GM21529 (cell line): ENCODE measurements around the gene FTCD.
"Not testable (repeated sequence)": the region's sequence is repeated elsewhere in the genome, so short reads cannot be mapped to it uniquely, and the experiment has no call there.

ENCODE experiments used
- ATAC-seq: cut with Tn5 transposase; IDR thresholded peaks from one replicate; pipeline ENCODE4 v1.9.1; 2021; ENCODE audit not compliant: unreplicated experiment

FTCD gene

DNA sequence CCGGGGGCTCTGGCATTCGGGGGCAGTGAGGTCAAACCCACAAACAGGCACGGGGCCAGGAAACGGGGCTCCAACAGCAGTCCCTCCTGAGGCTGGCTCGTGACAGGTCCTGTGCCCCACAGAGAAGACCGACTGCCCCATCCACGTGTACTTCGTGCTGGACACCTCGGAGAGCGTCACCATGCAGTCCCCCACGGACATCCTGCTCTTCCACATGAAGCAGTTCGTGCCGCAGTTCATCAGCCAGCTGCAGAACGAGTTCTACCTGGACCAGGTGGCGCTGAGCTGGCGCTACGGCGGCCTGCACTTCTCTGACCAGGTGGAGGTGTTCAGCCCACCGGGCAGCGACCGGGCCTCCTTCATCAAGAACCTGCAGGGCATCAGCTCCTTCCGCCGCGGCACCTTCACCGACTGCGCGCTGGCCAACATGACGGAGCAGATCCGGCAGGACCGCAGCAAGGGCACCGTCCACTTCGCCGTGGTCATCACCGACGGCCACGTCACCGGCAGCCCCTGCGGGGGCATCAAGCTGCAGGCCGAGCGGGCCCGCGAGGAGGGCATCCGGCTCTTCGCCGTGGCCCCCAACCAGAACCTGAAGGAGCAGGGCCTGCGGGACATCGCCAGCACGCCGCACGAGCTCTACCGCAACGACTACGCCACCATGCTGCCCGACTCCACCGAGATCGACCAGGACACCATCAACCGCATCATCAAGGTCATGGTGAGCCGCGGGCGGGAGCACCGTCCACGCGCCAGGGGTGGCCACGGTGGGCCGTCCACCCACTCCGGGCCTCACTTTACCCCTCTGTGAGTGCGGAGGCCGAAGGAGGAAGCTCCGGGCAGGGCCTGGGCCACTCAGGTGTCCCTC lies 43.3 kb downstream of the FTCD start:
- no peak for ATAC-seq

DNA sequence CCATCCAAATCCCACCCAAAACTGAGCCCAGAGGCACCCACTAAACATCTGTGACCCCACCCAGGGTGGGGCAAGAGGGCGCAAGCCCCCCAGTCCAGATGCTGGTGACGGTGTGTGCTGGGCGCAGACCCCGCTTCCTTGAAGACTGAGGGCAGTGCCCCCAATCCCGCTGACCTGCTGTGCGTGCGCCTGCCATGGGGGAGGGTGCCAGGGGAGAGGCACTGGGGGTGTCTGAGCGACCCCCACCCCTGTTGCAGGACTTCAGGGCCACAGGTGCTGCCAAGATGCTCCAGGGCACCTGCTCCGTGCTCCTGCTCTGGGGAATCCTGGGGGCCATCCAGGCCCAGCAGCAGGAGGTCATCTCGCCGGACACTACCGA lies 44.2 kb downstream of the FTCD start:
- ATAC-seq, result no peak

DNA sequence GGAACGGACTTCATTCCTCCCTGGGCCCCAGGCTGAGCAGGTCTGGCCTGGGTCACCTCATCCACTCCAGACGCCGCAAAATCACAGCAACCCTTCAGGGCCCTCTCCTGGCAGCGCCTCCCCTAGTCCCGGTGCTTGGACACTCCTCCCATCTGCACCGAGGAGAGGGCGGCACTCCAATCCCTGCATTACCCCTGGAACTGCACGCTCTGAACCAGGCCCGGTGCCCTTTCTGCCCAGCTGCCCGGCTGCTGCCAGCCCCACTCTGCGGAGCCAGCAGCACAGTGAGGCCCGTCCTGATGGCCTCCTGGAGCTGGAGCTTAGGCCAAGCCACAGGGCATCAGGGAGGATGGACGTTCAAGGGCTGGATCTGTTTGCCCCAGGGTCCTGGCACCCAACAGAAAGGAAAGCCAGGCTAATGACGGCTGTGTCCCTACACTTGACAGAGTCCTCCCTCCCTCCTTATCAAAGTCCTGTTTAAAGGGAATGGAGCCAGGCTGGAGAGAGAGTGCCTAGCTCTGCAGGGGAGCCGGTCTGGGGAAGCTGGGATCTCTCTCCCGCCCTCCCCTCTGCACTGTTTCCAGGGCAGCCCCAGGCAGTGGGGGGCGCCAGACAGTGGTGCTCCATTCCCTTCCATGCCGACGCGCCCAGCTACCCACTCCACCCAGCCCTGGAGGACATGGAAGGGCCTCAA lies 44.7 kb downstream of the FTCD start:
- no peak for ATAC-seq

DNA sequence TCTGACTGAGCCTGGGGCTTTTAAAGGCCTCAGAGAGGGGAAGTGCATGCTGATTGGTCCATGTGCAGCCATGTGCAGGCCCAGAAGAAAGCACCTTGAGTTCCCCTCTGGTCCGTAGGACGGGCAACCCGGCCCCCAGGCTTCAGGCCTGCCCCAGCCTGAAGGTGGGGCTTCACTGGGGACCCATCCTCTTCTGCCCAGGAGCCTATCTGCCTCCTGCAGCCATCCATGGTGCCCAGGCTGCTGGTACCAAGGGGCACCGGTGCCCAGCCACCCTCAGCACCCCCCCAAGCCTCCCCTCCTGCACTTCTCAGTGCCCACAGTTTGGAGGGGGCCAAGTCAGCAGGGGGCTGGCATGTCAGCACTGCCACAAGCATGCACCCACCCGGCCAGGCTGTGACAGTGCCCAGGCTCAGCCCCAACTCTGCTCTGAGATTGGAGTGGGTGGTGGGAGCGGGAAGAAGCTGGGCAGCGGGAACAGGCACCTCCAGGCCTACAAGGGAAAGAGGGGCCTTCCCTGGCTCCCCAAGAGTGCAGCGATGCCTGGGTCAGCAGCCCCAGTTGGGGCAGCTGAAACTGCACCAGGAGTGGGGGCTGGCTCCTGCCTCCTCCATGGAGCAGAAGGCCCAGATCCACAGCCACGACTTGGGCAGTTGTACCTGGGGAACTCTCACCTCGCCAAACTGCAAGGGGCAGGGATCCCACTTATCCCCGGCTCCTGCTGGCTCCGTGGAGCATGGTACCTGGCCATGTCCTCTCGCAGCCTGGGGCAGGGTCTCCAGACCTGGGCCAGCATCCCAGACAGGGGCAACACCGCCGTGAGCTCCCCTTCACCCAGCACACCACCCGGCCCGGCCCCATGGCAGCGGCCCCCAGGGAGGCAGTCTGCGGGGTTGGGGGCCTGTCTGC lies 45.8 kb downstream of the FTCD start:
- ATAC-seq, result no peak

DNA sequence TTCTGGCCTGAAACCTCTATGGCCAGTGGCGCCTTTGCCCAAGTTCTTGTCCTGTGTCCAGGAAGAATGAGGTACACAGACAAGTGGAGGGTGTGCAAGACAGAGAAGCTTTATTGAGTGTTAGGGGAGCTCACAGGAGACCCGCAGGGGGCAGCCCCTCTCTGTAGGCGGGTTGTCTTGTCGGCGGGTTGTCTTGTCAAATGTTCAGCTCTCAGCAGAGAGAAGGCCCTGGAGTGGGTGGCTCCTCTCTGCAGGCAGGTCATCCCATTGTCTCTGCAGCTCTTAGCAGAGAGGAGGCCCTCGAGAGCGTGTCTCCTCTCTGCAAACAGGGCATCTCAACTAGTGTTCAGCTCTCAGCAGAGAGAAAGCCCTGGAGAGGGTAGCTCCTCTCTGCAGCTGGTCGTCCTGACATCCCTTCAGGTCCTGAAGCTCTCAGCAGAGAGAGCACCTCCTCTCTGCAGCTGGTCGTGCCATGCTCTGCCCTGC lies 46.5 kb downstream of the FTCD start:
- no peak for ATAC-seq

DNA sequence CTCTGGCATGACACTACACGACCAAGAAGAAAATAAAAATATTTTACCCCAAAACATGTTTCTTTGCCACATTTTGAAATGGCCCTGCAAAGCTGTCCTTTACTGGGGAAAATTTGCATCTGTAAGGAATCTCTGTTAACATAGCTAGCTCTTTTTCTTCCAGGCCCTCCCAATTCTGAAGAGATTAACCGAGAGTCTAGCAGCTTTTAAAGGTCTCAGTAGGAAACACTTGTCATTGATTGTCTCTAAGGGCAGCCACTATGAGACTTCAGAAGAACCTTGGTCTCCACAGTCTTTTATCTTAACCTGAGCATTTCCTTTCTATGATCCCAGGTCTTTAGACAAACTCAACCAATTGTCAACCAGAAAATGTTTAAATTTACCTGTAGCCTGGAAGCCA lies 48.0 kb downstream of the FTCD start:
- ATAC-seq, result not testable (repeated sequence)

DNA sequence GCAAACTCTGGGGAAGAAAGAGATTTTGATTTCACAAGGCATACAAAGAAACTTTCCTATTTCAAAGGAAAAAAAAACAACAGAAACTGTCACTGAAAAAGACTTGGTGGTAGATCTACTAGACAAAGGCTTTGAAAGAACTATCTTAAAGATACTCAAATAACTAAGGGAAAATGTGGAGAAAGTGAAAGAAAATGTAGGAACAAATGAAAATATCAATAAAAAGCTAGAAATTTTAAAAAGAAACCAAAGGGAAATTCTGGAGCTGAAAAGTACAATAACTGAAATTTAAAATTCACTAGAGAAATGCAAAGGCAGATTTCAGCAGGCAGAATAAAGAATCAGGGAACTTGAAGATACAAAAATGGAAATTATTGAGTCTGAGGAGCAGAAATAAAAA lies 51.3 kb downstream of the FTCD start:
- ATAC-seq, result no peak

DNA sequence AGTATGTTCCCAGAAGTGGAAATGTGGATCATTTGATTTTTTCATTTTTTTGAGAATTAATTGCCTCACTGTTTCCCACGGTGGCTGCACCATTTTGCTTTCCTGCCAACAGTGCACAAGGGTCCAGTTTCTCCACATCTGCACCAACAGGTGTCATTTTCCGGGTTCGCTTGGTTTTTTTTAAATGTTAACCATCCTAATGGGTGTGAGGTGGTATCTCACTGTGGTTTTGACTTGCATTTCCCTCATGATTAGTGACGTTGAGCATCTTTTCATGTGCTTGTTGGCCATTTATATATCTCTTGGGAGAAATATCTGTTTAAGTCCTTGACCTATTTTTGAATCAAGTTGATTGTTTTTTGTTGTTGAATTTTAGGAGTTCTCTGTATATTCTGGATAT lies 54.5 kb downstream of the FTCD start:
- no peak for ATAC-seq

DNA sequence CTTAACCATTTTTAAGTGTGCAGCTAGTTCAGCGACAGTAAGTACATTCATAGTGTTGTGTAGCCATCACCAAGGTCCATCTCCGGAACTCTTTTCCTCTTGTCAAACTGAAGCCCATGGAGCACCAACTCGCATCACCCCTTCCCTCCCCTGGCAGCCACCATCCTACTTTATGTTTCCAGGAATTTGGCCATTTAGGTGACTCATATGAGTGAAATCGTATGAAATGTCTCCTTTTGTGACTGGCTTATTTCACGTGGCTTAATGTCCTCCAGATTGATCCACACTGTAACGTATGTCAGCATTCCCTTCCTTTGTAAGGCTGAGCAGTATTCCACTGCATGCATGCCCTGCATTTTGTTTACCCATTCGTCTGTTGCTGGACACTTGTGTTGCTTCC lies 55.0 kb downstream of the FTCD start:
- ATAC-seq, result no peak

DNA sequence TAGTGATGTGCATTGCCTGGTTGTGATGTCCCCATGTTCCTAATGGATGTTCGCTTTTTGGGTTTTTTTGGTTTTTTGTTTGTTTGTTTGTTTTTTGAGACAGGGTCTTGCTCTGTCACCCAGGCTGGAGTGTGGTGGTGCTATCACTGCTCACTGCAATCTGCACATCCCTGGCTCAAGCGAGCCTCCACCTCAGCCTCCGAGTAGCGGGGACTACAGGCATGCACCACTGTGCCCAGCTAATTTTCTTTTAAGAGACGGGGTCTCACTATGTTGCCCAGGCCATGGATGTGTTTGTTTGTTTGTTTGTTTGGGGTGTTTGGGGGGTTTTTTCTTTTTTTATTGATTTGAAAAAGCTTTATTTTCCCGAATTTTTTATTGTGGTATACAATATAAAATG lies 55.4 kb downstream of the FTCD start:
- ATAC-seq, result no peak

DNA sequence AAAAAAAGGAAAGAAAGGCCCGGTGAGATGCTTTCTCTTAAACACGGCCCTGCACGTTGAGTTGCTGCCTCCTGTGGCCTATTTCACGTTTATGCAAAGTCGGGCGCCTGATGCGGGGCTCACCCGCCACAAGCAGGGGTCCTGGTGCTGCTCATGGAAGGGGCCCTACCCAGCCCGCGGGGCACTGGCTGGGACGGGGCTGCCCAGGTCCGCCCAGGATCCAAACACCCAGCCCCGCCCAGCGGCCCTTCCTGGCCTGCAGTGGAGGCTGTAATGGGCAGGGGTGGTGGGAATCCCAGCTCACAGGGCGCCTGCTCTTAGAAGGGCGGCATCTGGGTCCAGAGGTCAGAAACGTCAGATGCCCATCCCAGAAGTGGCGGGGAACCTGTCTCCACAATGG lies 55.9 kb downstream of the FTCD start:
- ATAC-seq, result no peak

DNA sequence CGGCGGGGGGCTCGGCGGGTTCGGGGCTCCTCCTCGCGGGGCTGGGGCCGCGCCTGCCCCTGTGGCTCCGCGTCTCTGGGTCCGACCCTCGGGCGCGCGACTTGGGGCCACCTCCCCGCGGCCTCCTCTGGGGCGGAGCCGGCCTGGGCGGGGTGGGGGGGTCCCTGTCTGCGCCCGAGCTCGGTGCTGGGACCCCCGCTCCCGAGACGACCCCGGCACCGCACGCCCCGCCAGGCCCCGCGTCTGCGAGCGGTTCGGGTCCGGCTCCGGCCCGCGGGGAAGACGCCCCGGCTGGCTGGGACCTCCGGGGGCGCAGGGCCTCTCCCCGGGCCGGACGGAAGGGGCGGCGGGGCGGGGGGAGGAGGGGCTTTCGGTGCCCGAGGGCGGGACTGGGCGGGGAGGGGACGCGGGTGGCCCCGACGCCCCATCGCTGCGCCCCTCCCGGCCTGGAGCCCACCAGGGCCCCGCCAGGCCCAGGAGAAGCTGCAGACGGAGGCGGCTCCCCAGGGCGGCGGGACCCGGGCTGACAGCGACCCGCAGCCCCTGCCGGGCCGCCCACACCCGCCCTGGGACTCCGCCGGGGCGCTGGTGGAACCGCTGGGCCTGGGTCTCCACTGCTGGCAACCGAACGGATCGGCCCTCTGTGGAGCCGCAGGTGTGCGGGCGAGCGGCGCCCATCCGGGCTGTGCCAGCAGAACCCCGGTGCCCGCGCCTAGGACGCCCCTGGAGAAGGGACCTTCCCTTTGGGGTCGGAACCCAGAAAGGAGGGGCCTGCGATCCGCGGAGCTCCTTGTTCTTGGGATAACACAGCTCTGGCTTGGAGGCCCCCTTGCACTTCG lies 56.9 kb downstream of the FTCD start:
- ATAC-seq, result no peak

DNA sequence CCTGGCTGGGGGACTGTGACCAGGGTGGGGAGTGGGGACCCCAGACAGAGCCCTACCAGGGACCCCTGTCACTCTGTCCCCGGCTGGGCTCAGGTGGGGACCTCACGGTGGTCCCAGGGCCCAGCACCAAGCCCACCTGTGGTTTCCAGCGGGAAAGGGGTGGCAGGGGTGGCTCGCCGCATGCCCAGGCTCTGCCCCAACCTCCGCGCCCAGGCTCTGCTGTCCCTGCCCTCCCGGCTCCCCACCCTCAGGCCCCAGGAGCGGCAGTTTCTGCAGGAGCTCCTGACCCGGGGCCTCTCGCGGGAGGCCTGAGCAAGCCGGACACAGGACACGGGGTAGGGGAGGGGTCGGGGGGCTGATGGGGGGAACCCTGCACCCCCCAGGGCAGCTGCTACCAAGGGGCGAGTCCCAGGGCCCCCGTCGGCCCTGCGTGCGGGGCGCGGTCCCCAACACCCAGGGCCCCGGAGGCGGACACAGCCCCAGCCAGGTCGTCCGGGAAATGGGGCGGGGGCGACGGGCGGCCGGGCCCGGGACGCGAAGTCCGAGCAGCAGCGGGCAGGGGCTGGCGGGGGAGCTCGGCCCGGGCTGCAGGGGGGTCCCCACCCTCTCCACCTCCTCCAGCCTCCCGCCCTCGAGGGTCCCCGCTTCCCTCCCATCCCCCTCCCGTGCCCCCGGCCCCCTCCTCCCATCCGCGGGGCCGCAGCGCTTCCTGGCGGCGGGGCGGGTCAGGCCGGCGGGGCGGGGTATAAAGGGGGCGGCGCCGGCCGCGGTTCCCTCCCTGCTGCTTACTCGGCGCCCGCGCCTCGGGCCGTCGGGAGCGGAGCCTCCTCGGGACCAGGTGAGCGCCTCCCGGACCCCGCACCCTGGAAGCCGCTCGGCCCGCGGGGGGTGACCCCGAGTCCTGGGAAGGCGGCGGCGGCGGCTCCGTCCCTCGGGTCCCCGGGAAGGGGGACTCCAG lies 57.8 kb downstream of the FTCD start, which contains the start of gene COL6A2:
COL6A2 (plus strand) TSS at position 777 of the 958 bp plus-strand sequence.
- no peak for ATAC-seq

DNA sequence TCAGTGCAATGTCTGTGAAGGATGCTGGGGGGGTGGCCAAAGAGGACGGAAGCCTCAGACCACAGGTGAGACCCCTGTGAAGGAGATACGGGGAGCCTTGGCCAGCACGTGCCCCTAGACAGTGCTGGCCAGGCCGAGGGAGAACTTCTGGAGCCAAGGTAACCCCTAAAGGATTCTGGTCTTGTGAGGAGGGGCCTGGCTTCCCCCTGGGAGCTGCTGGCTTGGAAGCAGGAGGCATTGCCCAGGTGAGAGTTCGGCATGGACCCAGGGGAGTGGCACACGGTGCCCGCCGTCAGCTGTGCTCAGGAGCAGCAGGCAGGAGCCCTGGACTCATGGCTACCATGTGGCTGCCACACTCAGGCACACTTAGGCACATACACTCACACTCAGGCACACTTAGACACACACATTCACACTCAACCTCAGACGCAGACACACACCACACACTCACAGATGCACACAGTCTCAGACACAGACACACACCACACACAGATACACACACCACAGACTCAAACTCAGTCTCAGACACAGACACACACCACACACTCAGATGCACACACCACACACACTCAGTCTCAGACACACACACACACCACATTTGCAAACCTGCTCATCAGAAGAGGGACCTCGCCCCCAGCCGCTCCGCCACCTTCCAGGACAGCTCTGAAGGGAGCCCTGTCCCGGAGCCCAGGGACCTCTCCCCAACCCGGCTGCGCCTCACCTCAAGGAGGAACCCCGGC lies 58.6 kb downstream of the FTCD start:
- ATAC-seq, result no peak

DNA sequence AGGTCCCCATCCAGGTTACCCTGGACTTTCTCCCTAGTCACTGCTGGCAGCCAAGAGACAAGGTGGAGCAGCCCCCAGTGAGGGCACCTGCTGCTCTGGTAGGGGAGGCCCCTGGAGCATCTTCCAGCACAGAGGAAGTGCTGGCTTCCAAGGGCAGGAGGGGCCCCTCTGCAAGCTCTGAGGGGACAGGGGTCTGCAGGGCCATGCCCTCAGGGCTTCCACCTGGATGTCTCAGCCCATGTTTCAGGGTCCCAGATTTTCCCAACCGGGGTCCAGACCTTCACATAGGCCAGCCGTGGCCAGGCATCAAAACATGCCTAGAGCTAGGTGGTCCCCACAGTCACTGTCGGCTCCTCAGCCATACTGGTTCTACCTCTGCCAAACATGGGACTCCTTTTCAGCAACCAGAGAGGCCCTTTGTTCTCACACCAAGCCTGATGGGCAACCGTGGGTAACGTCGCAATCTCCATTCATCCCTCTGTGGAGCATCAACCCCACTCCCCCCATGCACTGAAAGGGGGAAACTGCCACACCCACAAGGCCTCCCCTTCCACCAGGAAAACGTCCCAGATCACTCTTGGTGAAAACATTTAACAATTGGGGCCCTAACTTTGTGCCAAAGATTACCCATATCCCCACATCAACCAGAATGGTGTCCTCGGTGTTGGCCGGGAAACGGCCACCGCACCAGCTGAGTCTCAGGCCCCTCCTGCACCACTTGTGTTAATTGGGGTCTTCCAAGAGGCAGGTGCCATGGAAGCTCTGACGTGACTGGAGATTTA lies 59.4 kb downstream of the FTCD start:
- no peak for ATAC-seq

DNA sequence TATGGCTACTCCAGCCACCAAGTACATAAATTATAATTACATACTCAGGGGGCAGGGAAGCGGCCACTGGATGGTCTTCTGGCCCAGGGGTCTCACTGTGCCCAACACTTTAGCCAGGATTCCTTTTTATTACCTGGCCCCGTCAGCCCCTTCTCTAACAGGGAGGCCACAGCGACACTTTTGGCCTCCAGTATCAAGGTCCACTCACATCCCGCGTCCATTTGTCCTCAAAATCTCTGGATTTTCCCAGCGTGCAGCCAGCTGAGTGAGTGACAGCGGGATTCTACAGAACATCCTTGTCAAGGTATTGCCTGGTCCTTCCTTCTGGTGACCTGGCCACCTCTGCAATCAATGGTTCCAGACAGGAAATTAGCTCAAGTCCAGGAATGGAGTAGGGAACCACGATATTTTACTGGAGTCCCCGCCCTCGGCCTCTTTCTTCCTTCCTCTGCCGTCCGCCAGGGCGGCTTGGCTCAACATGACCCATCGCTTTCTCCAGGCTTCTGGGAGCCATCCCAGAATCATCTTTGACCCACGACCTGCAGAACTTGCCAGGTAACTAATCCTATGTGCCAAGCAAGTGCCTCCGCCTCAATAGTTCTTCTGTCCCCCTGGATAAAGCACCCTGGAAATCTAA lies 60.2 kb downstream of the FTCD start:
- ATAC-seq, result no peak

DNA sequence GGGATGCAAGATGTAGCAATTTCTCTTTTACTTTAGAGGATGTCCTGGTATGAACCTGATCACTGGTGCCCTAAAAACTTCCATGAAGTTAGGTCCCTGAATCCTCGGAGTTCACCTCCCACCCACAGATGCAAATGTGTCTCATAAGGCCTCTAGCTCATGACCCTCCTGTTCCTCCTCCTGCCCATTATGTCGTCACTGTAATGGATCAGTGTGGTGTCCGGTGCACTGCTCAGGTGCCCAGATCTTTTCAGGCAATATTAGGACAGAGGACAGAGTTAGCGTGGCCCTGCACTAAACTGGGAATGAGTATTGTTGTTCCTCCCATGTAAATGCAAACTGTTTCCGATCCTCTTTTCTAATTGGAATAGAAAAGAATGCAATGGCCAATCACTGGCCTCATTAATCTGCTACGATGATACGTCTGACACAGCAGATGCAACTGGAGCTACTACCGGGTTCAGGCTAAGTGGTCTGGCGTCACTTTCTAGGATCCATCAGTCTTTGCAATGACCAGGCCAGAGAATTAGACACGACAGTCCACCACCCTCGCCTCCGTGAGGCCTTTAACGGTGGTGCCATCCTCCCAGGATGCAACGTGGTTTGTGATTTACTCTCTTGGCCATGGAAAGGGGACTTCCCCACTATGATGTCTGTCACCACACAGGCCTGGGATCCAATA lies 60.8 kb downstream of the FTCD start:
- ATAC-seq, result no peak
